HL-60 (cell line): ENCODE measurements around the gene DMXL1.

Experiments
- DNase-seq, 2 experiments: peaks; one replicate each; pipeline ENCODE4 v3.0.0-alpha.2; 2010 to 2020; ENCODE audit warnings: low read depth in 1 of 2, low spot score in 1 of 2
- H3K27ac ChIP-seq: fragments of 250-450 bp; sonication (Bioruptor Pico); replicated peaks from 2 replicates; pipeline ENCODE4 v1.5.1; 2020; ENCODE audit warnings: mild to moderate bottlenecking, moderate library complexity
- H3K27me3 ChIP-seq: fragments of 250-450 bp; sonication (Bioruptor Pico); 2 replicates; pipeline ENCODE4 v1.5.1; 2021; ENCODE audit warnings: mild to moderate bottlenecking, moderate library complexity; ENCODE audit not compliant: insufficient read depth, poor library complexity, severe bottlenecking
- H3K4me3 ChIP-seq: replicated peaks from 2 replicates; pipeline ENCODE4 v1.5.1; 2011; ENCODE audit warnings: mild to moderate bottlenecking, control low read depth, low read length; ENCODE audit not compliant: insufficient read depth
- CTCF ChIP-seq: IDR thresholded peaks from one replicate; pipeline ENCODE4 v1.5.1; 2011; ENCODE audit warnings: low read length, control low read depth, inconsistent platforms; ENCODE audit not compliant: insufficient read depth
- GABPA ChIP-seq: IDR thresholded peaks from 2 replicates; pipeline ENCODE4 v1.6.1; 2012; ENCODE audit warnings: low read depth
- POLR2AphosphoS5 ChIP-seq: IDR thresholded peaks from 2 replicates; pipeline ENCODE4 v1.6.1; 2012; ENCODE audit warnings: low read depth
- REST ChIP-seq: IDR thresholded peaks from 2 replicates; pipeline ENCODE4 v1.6.1; 2012; ENCODE audit warnings: low read depth; ENCODE audit not compliant: insufficient replicate concordance
- SPI1 ChIP-seq: IDR thresholded peaks from 2 replicates; pipeline ENCODE4 v1.6.1; 2012; ENCODE audit warnings: low read depth, mild to moderate bottlenecking, borderline replicate concordance

Gene DMXL1

GRCh38 chr5:119288379-119289033 is 217.6 kb downstream of the DMXL1 start:
- H3K27ac ChIP-seq = peak overlapping the region; percentile 47; the same call in 1 of the 2 replicates
- TF ChIP-seq POLR2AphosphoS5 (no peak), CTCF (no peak)
- no peak overlapping the region for H3K4me3 ChIP-seq
- no peak for DNase-seq
- H3K27me3 ChIP-seq = no peaks in the 10 kb centered on the region

GRCh38 chr5:119289438-119290044 is 218.7 kb downstream of the DMXL1 start:
- TF ChIP-seq CTCF (no peak), SPI1 (no peak), POLR2AphosphoS5 (no peak), REST (no peak), GABPA (no peak)
- Histone ChIP-seq H3K27me3 (no peaks in the 10 kb centered on the region), H3K4me3 (no peak overlapping the region), H3K27ac (peak overlapping the region; percentile 47)
- DNase-seq = no peak

- DNase-seq = peak in 1 of 2 experiments; percentile 55
- TF ChIP-seq POLR2AphosphoS5 (no peak), SPI1 (peak; percentile 84), REST (no peak), CTCF (no peak), GABPA (no peak)
- Histone ChIP-seq H3K27ac (peak overlapping the region; percentile 47), H3K27me3 (no peaks in the 10 kb centered on the region), H3K4me3 (no peak overlapping the region)
Observed at GRCh38 chr5:119290161-119290569, 219.3 kb downstream of the DMXL1 start.

GRCh38 chr5:119290607-119291006 is 219.7 kb downstream of the DMXL1 start:
- TF ChIP-seq GABPA (no peak), POLR2AphosphoS5 (no peak), REST (no peak), SPI1 (no peak), CTCF (no peak)
- peak overlapping the region; percentile 47 for H3K27ac ChIP-seq
- H3K27me3 ChIP-seq = no peaks in the 10 kb centered on the region
- no peak for DNase-seq
- no peak overlapping the region for H3K4me3 ChIP-seq
